ENCODE data around the gene PPIE.

Gene PPIE

DNA sequence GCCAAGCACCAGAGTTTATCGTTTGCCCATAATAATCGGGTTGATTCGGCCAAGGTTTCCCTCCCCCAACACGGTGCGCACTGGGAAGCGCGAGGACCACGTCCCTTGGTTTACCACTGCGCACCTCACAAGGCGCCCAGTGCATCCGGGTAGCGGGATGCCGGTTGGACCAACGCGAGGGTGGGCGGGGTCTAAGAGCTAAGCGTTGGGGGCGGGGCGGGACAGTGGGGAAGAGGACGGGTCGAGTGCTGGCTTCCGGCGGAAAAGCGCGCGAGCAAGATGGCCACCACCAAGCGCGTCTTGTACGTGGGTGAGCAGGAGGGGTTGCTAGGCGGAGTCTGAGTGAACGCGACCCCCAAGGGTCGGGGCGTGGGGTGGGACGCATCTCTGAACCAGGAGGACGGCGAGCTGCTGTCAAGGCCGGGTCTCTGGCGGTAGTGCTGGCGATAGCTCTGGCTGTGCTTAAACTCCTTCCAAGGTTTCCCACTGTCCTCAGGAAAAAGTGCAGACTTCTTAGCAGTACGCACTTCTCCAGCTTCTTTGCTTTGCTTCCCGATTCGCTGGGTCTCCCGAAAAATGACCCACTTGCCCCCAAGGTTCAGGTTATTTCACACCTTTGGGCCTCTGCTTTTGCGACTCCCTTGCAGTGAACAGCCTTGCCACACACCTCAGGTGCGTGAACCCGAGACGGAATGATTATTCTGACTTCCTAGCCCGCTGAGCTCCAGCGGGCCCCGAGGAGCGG, at the start of gene PPIE:
Gene PPIE, plus strand, starts transcription at position 261 of the 745 bp plus-strand sequence. Its CDS starts 19 bp downstream, at position 280.
- TF ChIP-seq, protein P1, sequence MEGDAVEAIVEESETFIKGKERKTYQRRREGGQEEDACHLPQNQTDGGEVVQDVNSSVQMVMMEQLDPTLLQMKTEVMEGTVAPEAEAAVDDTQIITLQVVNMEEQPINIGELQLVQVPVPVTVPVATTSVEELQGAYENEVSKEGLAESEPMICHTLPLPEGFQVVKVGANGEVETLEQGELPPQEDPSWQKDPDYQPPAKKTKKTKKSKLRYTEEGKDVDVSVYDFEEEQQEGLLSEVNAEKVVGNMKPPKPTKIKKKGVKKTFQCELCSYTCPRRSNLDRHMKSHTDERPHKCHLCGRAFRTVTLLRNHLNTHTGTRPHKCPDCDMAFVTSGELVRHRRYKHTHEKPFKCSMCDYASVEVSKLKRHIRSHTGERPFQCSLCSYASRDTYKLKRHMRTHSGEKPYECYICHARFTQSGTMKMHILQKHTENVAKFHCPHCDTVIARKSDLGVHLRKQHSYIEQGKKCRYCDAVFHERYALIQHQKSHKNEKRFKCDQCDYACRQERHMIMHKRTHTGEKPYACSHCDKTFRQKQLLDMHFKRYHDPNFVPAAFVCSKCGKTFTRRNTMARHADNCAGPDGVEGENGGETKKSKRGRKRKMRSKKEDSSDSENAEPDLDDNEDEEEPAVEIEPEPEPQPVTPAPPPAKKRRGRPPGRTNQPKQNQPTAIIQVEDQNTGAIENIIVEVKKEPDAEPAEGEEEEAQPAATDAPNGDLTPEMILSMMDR (IDR thresholded peaks at IDR 0.05): no peak
- no peak for TF ChIP-seq ZFX (IDR thresholded peaks at IDR 0.05; ENCODE audit: borderline replicate concordance)
- peak within 1 kb of the TSS; percentile 52 for H3K27ac ChIP-seq

DNA sequence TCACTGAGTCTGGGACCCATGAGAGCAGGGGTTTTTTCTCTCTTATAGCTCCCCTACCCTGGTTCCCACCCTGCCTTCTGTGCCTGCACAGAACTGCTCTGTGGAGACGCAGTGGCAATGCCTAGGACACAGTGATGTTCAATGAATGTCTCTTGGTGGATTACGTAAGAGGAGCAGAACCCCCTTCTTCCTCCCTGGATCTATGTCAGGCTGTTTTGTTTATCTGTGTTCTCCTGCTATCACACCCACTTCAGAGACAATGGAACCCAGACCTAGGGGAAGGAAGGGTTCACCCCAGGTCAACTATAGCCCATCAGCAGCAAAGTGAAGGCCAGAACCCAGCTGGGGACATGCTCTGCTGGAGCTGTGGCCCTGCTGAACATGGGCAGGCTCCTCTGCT, 49.5 kb upstream of the PPIE start:
- no peak for TF ChIP-seq ZFX (IDR thresholded peaks at IDR 0.05; ENCODE audit: borderline replicate concordance)
- TF ChIP-seq, protein P1 (IDR thresholded peaks at IDR 0.05): no peak
- no peak overlapping the region for H3K27ac ChIP-seq

DNA sequence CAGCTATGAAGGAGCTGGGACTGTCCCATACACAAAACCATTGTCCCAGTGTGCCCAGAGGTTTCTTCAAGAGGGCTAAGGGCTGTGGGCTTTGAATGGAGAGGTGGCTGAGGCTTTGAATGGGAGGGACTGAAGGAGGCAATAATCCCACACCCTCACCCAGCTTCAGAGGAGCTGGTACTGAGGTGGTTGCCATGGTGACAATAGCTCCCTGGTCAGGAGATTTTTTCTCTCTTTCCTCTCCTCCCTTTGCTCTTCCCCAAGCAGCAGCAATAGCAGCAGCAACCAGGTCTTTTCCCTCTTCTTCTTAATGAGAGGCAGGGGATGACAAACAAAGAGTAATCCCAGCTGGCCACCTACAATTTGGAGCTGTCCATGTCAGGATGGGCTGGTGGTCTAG, 49.0 kb upstream of the PPIE start:
- H3K27ac ChIP-seq: no peak overlapping the region
- TF ChIP-seq, protein P1 (IDR thresholded peaks at IDR 0.05): no peak
- no peak for TF ChIP-seq ZFX (IDR thresholded peaks at IDR 0.05; ENCODE audit: borderline replicate concordance)

DNA sequence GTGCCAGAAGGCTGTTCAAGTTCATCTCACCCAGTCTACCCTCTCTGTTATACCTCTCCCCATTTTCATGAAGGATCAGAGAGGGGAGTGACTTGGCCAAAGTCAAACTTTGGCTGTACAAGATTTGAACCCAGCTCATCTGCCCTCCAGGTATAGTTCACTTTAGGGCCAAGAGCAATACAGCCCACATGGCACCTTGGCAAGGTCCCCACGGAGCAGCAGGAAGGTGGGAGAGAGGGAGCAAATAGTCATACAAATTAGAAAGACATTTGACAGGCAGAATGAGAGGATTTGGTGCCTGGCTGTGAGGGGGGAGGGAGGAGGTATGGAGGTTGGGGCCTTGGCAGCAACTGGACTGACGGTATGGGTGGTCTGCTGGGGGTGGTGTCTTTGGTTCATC, 48.5 kb upstream of the PPIE start:
- TF ChIP-seq, protein P1 (IDR thresholded peaks at IDR 0.05): no peak
- TF ChIP-seq ZFX (IDR thresholded peaks at IDR 0.05; ENCODE audit: borderline replicate concordance): no peak
- H3K27ac ChIP-seq: no peak overlapping the region

DNA sequence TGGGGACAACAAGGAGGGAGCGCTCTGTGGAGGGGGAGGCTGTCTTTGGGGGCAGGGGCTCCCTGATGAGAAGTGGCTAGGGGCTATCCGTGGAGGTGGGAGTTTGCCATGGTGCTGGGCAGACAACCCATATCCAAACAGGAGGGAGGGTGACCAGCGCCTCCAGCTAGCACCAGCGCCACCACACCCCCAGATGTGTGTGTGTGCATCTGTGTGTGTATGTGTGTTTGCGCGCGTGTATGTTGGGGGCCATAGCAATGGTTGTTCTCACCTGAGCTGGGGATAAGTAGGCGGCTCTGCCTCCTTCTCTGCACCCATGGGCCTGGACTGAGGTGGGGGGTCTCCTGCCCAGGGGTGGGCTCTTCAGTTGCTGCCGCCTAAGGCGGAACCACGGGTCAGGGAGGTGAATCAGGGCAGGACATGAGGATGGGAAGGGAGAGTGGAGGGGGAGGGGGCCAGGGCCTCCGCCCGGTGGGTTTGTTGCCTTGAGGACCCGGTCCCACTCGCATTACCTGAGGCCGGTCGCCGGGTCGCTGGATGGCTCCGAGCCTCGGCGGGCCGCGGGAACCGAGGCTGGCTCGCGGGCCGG, 47.8 kb upstream of the PPIE start:
- TF ChIP-seq, protein P1 (IDR thresholded peaks at IDR 0.05): no peak
- no peak for TF ChIP-seq ZFX (IDR thresholded peaks at IDR 0.05; ENCODE audit: borderline replicate concordance)
- H3K27ac ChIP-seq: no peak overlapping the region

DNA sequence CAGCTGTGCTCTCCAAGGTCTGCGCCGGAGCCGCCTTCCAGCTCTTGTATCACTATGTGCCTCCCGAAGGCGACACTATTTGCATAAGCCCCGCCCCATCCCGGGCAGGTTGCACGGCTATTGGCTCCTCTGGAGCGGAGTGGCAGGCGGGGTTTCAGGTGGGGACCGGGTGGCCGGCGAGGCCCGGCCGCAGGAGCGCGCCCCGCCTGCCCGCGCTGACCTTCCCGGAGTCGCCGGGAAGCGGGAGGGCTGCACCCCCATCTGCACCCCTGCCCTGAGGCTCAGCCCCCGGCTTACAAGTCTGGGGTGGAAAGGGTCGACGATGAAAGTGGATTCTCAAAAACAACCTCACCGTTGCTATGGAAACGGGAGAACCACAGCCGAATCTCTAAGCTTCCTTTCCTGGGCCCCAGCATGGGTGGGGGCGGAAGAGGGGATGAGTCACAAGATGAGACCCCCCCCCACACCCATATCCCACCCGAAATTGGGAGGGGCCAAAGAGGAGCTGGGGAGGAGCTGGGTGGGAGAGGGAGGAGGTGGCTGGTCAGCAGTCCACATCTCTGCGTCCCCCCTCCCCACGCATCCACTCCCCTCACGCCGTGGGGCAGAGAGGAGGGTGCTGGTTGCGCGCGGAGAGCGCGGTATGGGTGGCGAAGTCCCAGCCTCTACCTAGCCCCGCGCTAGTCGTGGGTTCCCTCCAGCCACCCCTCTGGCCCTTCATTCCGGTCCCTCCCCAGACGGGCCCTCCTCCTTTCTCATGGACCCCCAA, 47.1 kb upstream of the PPIE start, which contains the start of gene HPCAL4:
Gene HPCAL4, minus strand, starts transcription at position 51 of the 769 bp plus-strand sequence. CDS start 6,830 bp downstream, outside the sequence.
- H3K27ac ChIP-seq: no peak within 1 kb of the TSS
- TF ChIP-seq, protein P1 (IDR thresholded peaks at IDR 0.05): no peak
- TF ChIP-seq ZFX (IDR thresholded peaks at IDR 0.05; ENCODE audit: borderline replicate concordance): no peak

Data from 22Rv1 (cell line).